ENCODE data around the gene SDK2. TPM values are rescaled to one million over a fixed set of nuclear protein-coding genes. Genes with fewer than 3 reads are reported as not detected.

SDK2 gene
- total and polyA plus RNA-seq, 2 of the 4 experiments (the other 2 are of a cell fraction), result under 0.01 to 0.03 TPM

DNA sequence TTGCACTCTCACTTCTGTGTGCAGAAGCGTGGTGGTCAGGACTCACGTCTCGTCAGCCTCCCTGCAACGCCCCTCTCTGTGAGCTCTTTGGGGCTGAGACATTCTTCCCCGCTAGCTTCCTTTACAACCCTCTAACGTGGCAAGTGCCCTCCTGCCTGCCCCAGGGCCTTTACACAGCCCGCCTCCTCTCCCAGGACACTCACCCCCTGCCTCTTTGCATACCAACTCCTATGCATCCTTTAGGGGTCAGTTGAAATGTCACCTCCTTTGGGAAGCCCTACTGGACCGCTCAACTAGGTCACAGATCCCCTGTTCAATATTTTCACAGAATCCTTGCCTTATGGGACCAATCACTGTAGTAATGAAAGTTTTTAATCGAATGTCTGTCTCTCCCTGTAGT is 61.4 kb downstream of the SDK2 start:
- Histone ChIP-seq H3K4me1 (ENCODE audit: control insufficient read depth, insufficient read depth, low read length) (no peaks in the 10 kb centered on the region), H2BK5ac (ENCODE audit: low read depth, low read length, poor library complexity, severe bottlenecking) (no peak overlapping the region), H3K9me1 (ENCODE audit: insufficient read depth, low read length) (no peaks in the 10 kb centered on the region), H4K8ac (ENCODE audit: low read depth in 2 of 2, low read length in 2 of 2) (no peak overlapping the region), H3K4me3 (ENCODE audit: insufficient read depth, low read depth, low read length) (no peak overlapping the region), H3K9ac (ENCODE audit: low read depth, low read length) (no peak overlapping the region), H3K18ac (ENCODE audit: low read depth, low read length) (no peak overlapping the region), H4K20me1 (ENCODE audit: insufficient read depth, low read length) (no peaks in the 10 kb centered on the region), H3K4me2 (ENCODE audit: low read depth, low read length) (no peak overlapping the region), H2BK15ac (ENCODE audit: low read depth, low read length) (no peak overlapping the region), H3K56ac (ENCODE audit: extremely low read depth, insufficient read depth, low read length) (no peak overlapping the region), H3K36me3 (ENCODE audit: control insufficient read depth, insufficient read depth, low read length) (no peaks in the 10 kb centered on the region), H3K27ac (ENCODE audit: insufficient read depth, low read length) (no peak overlapping the region), H2AK5ac (ENCODE audit: low read depth, low read length) (no peak overlapping the region), H2BK120ac (ENCODE audit: low read depth, low read length) (no peak overlapping the region), H2BK20ac (ENCODE audit: low read depth, low read length) (no peak overlapping the region), H3K14ac (replicated peaks; ENCODE audit: low read depth, low read length) (no peak overlapping the region), H4K5ac (ENCODE audit: low read depth, low read length) (no peak overlapping the region), H3K9me3 (ENCODE audit: control insufficient read depth, insufficient read depth, low read length) (peaks cover 3% of the 10 kb centered on the region; the same call in 1 of the 2 replicates), H2AK9ac (replicated peaks; ENCODE audit: low read depth, low read length, poor library complexity) (no peak overlapping the region), H3K23ac (ENCODE audit: low read depth, low read length) (no peak overlapping the region), H4K91ac (ENCODE audit: insufficient read depth, low read depth, low read length) (no peak overlapping the region), H3K79me1 (ENCODE audit: low read depth in 1 of 2, low read length in 2 of 2) (no peaks in the 10 kb centered on the region), H3K27me3 (ENCODE audit: control insufficient read depth, insufficient read depth, low read length) (no peaks in the 10 kb centered on the region), H3K4ac (ENCODE audit: low read depth, low read length) (no peak overlapping the region), H2AFZ (replicated peaks; ENCODE audit: low read length, poor library complexity) (peak overlapping the region; percentile 21)
- in situ Hi-C loops (cut with MboI; ENCODE audit: low sequenced_read_pairs) (no loop called here), intact Hi-C loops (cut with micrococcal nuclease) (no loop called here), dilution Hi-C loops (cut with HindIII; ENCODE audit: low sequenced_read_pairs, unreplicated experiment) (no loop called here)
- TF ChIP-seq RAD21 (IDR thresholded peaks at IDR 0.05; ENCODE audit: low read length) (no peak), SMC3 (IDR thresholded peaks at IDR 0.05; ENCODE audit: low read depth, low read length) (no peak), RCOR1 (IDR thresholded peaks at IDR 0.05; ENCODE audit: insufficient replicate concordance, low read length) (no peak), RFX5 (IDR thresholded peaks at IDR 0.05; ENCODE audit: low read depth, low read length) (no peak)
- TF ChIP-seq, protein P1, sequence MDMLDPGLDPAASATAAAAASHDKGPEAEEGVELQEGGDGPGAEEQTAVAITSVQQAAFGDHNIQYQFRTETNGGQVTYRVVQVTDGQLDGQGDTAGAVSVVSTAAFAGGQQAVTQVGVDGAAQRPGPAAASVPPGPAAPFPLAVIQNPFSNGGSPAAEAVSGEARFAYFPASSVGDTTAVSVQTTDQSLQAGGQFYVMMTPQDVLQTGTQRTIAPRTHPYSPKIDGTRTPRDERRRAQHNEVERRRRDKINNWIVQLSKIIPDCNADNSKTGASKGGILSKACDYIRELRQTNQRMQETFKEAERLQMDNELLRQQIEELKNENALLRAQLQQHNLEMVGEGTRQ (IDR thresholded peaks at IDR 0.05; ENCODE audit: low read depth, low read length), result no peak
- CTCF ChIA-PET, result no interaction called here
- no TSS peak for BruUV-seq (replicated peaks)
- POLR2A ChIA-PET (ENCODE audit: unreplicated experiment), result no interaction called here
- WGBS, 2 experiments (ENCODE audit: extremely low coverage in 2 of 2, insufficient read length in 1 of 2), result 60% methylated on average over 4 of the region's 9 CpGs; no CpG with 5 or more reads in 1 of the 2 experiments
- no peak for ATAC-seq (ENCODE audit: low read depth)
- DNase-seq, result no peak
